NB4 (cell line): ENCODE results near the gene MAPRE2.

Experiments
- DNase-seq: peaks from one replicate; pipeline ENCODE4 v3.0.0; 2010; ENCODE audit warnings: low read depth
- H3K4me3 ChIP-seq: one replicate; pipeline ENCODE4 v1.5.1; 2011; ENCODE audit warnings: mild to moderate bottlenecking, low read depth, low read length, moderate library complexity
- CTCF ChIP-seq: IDR thresholded peaks from one replicate; pipeline ENCODE4 v1.5.1; 2012; ENCODE audit warnings: low read depth, low read length
- MAX ChIP-seq: IDR thresholded peaks from 2 replicates; pipeline ENCODE4 v1.6.1; 2011; ENCODE audit warnings: low read depth, low read length
- MYC ChIP-seq: IDR thresholded peaks from 2 replicates; pipeline ENCODE4 v1.6.1; 2011; ENCODE audit warnings: low read depth, low read length
- POLR2A ChIP-seq: IDR thresholded peaks from 2 replicates; pipeline ENCODE4 v1.6.1; 2011; ENCODE audit warnings: mild to moderate bottlenecking; ENCODE audit not compliant: insufficient read length; ENCODE audit errors: extremely low read depth

The MAPRE2 gene

GRCh38 chr18:35062408-35062807 is 21.2 kb downstream of the MAPRE2 start:
- DNase-seq: no peak
- TF ChIP-seq CTCF (no peak), MYC (no peak), MAX (no peak), POLR2A (no peak)
- no peak overlapping the region for H3K4me3 ChIP-seq

GRCh38 chr18:35063875-35064690 is 22.9 kb downstream of the MAPRE2 start:
- TF ChIP-seq CTCF (no peak), MYC (no peak), MAX (no peak)
- no peak for DNase-seq
- H3K4me3 ChIP-seq: no peak overlapping the region

- no peak overlapping the region for H3K4me3 ChIP-seq
- no peak for DNase-seq
- TF ChIP-seq CTCF (no peak), POLR2A (no peak), MYC (no peak), MAX (no peak)
Observed at GRCh38 chr18:35067454-35067853, 26.2 kb downstream of the MAPRE2 start.

- no peak for DNase-seq
- TF ChIP-seq POLR2A: no peak
- TF ChIP-seq CTCF: no peak
- no peak for TF ChIP-seq MAX
- no peak for TF ChIP-seq MYC
- no peak overlapping the region for H3K4me3 ChIP-seq
Observed at GRCh38 chr18:35071819-35072247, 30.6 kb downstream of the MAPRE2 start.

GRCh38 chr18:35072616-35073015 is 31.4 kb downstream of the MAPRE2 start:
- no peak for TF ChIP-seq MAX
- no peak for TF ChIP-seq CTCF
- no peak for TF ChIP-seq MYC
- TF ChIP-seq POLR2A: no peak
- no peak for DNase-seq
- no peak overlapping the region for H3K4me3 ChIP-seq
